Measurements from ENCODE around the gene LMX1B. TPM values are rescaled to one million over a fixed set of nuclear protein-coding genes. Genes with fewer than 3 reads are reported as not detected.

LMX1B gene
- polyA plus RNA-seq, 1 of the 3 experiments (the other 2 are of a cell fraction), result not detected

GRCh38 chr9:126607731-126608130 lies 6.0 kb upstream of the LMX1B start:
- H3K36me3 ChIP-seq (replicated peaks in 1 of 2; ENCODE audit: control insufficient read depth in 1 of 2, insufficient read depth in 2 of 2, low read length in 1 of 2), result no peaks in the 10 kb centered on the region
- TF ChIP-seq JUND (IDR thresholded peaks at IDR 0.05) (no peak), FOSL2 (IDR thresholded peaks at IDR 0.05; ENCODE audit: borderline replicate concordance, low read depth) (no peak), RXRA (IDR thresholded peaks at IDR 0.05; ENCODE audit: borderline replicate concordance, low read depth) (no peak), ZBTB33 (IDR thresholded peaks at IDR 0.05; ENCODE audit: borderline replicate concordance, low read depth) (no peak), POLR2AphosphoS5 (IDR thresholded peaks at IDR 0.05; ENCODE audit: low read depth, low read length) (no peak), ELF1 (IDR thresholded peaks at IDR 0.05) (no peak), CHD2 (IDR thresholded peaks at IDR 0.05; ENCODE audit: low read length, partially characterized antibody) (no peak), FOXM1 (IDR thresholded peaks at IDR 0.05; ENCODE audit: low read depth) (no peak), REST (IDR thresholded peaks at IDR 0.05; ENCODE audit: low read depth, low read length) (no peak), GATA2 (CRISPR knock-in tag; IDR thresholded peaks at IDR 0.05) (no peak), USF1 (IDR thresholded peaks at IDR 0.05; ENCODE audit: borderline replicate concordance, low read depth) (no peak), RCOR1 (IDR thresholded peaks at IDR 0.05; ENCODE audit: low read length) (no peak), TAF1 (IDR thresholded peaks at IDR 0.05; ENCODE audit: borderline replicate concordance, low read depth, low read length) (no peak), MAX (IDR thresholded peaks at IDR 0.05; ENCODE audit: low read depth) (no peak), EZH2phosphoT487 (IDR thresholded peaks at IDR 0.05; ENCODE audit: borderline replicate concordance, low read depth) (no peak), FOXJ3 (CRISPR knock-in tag; IDR thresholded peaks at IDR 0.05) (no peak), USF2 (IDR thresholded peaks at IDR 0.05; ENCODE audit: borderline replicate concordance, low read depth, low read length) (no peak)
- no peaks in the 10 kb centered on the region for H3K79me2 ChIP-seq (ENCODE audit: insufficient read depth)

More at GRCh38 chr9:126607731-126608130, 6.0 kb upstream of the LMX1B start:
- Histone ChIP-seq H3K9me2 (no peaks in the 10 kb centered on the region), H4K20me1 (ENCODE audit: insufficient read depth) (no peaks in the 10 kb centered on the region), H3F3A (replicated peaks; ENCODE audit: insufficient read depth) (no peaks in the 10 kb centered on the region), H3K9ac (no peak overlapping the region), H3K4me2 (no peak overlapping the region), H3K27ac (ENCODE audit: low read depth in 2 of 2, low read length in 1 of 2) (no peak overlapping the region), H3K27me3 (ENCODE audit: insufficient read depth) (peaks cover 74% of the 10 kb centered on the region), H3K4me1 (ENCODE audit: control insufficient read depth in 1 of 2, insufficient read depth in 2 of 2, low read depth in 1 of 2, low read length in 1 of 2) (no peaks in the 10 kb centered on the region; a peak in 1 of 4 replicates), H3K9me3 (no peaks in the 10 kb centered on the region), H3K4me3 (ENCODE audit: low read depth in 2 of 2, low read length in 1 of 2) (no peak overlapping the region), H2AFZ (ENCODE audit: low read depth) (no peak overlapping the region)
- POLR2A ChIA-PET, result no interaction called here
- 28% methylated on average over 7 of the region's 7 CpGs for WGBS (ENCODE audit: low lambda C conversion rate)
- peak; percentile 37 for DNase-seq
- CTCF ChIA-PET, result interaction anchor here (1.0 to 7.0 kb wide), 6 partner anchors 8 to 173 kb away, joined by 3 to 65 read pairs (median 38); no protein-coding TSS in a partner anchor

Data from SK-N-SH (cell line).